Measurements from ENCODE around the gene FCN2.

FCN2 gene

DNA sequence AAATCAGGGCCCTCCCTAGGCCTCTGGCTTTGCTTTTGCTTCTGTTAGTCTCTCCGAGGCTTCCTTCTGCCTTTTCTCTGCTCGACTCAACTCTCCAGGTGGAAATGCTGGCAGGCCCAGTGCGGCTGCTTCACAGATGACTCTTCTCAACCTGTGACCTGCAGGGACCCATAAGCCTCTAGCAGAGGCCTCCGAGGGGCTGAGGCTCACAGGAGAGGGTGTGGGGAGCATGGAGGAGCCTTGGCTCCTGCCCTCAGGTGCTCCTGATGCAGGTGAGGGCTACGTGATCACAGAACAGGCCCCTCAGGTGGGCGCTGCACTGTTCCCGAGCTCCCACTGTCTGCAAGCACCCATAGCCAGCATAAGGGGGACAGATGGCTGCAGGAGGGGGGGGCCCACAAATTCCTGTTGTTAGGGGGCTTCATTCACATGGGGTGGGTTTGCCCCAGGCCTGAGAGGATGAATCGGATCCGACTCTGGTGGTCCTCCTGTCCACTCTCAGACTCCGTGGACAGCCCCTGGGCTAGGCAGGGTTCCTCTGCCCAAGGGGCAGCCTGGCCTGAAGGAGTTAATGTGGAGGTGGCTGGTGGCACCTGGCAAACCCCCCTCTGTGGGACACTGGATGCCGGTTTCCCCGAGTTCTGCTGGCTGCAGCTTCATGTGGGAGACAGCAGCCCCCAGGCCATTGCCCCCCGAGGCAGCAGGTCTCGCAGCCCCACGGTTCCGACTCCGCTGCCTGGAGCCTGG lies 10.9 kb upstream of the FCN2 start:
- no peak for DNase-seq

DNA sequence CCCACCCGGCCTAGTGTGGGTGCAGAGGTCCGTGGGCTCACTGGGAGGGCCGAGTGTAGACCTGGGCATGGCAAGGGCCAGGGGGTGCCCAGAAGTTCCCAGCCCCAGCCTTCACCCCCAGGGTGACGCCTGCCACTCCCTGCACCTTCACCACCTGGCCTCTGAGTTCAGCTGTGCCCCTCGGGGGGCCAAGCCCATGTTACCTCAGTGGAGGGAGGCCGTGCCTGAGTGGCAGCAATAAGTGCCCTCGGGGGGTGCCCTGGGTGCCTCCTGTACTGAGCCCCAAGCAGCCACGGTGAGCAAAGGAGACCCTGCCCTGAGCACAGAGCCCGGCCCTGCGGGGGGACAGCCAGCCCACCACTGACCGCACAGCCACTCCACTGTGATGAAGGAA lies 10.3 kb upstream of the FCN2 start:
- no peak for DNase-seq

DNA sequence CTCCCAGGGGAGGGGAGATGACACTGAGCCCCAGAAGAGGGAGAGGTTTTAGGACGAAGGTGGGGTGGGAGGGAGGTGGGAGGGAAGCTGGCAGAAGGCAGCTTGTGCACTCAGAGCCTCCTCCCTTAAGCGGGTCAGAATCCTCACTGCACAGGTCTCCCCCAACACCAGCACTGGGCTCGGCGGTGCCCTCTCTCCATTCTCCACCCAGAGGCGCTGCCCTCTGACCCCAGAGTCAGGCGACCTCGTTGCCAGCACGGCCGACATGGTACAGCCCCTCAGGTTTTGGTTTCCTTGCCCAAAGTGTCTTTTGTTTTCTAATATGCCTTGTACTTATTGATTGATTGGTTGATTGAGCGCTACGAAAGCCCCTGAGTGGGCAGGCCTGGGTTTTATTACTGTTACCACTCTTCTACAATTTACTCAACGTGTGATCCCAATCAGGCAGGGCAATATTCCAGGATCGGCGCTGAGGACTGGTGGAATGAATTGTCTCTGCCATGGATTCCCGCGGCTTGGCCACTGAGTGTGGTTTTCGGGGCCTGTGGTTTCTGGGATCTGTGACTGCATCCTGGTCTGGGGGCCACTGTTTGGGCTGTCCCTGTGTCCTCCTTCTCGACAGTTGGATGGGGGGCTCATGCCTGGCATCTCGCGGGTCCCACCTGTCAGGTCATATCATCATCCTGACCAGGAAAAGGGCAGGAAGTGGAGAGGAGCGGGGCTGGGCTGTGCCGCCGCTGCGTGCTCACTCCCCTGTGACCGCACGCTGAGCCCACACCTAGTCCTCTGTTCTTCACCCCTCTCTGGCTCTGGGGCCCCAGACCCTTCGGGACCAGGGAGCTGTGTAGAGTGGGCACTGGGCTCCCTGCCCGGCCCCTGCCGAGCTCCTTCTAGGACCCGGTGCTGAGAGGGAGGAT lies 9.6 kb upstream of the FCN2 start:
- no peak for DNase-seq

DNA sequence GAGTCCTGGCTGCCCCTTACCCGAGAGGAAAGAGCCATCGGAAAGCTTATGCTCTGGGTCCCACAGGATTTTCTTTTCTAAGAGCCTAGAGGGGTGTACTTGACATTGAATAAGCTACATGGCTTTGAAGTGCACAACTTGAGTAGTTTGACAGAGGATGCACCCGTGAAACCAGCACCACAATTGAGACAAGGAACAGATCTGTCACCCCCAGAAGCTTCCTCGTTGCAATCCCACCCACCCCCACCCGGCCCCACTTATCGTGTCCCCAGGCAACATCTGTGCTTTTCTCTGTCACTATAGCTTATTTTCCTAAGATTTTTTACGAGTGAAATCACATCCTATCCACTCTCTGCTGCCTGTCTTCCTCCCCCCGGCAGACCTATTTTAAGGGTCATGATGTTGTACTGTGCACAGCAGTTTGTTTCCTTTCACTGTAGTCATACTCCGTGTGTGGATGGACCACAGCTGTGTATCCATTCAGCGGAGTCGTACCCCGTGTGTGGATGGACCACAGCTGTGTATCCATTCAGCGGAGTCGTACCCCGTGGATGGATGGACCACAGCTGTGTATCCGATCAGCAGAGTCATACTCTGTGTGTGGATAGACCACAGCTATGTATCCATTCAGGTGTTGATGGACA lies 8.8 kb upstream of the FCN2 start:
- no peak for DNase-seq

DNA sequence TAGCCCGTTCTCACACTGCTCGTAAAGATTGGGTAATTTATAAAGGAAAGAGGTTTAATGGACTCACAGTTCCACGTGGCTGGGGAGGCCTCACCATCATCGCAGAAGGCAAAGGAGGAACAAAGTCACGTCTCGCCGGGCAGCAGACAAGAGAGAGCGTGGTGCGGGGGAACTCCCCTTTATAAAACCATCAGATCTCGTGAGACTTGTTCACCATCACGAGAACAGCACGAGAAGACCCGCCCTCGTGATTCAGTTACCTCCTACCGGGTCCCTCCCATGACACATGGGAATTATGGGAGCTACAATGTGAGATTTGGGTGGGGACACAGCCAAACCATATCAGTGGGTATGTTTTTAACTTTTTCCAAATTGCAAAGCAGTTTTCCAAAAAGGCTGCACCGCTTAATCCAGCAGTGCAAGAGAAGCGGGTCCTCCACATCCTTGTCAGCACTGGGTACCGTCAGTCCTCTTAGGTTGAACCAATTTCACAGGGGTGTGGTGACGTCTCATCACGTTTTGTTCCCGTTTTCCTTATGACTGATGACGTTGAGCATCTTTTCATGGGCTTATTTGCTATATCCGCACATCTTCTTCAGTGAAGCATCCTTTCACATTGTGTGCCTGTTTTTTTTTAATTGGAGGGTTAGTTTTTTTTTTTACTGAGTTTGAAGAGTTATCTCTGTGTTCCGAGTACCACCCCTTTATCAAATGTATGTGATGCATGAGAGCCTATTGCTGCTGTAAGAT lies 8.0 kb upstream of the FCN2 start:
- DNase-seq = no peak

DNA sequence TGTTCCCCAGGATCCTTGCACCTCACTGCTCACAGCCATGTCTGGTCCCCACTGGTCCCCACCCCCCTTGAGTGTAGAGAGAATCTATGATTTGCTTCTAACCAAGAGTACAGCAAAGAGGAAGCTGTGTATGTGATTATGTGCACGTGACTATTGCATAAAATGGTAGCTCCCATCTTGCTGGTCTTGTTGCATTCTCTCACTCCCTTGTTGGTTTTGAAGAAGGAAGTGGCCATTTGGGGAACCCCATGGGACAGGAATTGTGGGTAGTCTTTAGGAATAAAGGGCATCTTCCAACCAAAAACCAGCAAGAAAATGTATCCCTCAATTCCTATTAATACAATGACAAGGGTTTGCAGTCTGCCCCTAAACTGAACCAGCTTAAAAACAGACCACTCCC lies 5.2 kb upstream of the FCN2 start:
- DNase-seq = no peak

DNA sequence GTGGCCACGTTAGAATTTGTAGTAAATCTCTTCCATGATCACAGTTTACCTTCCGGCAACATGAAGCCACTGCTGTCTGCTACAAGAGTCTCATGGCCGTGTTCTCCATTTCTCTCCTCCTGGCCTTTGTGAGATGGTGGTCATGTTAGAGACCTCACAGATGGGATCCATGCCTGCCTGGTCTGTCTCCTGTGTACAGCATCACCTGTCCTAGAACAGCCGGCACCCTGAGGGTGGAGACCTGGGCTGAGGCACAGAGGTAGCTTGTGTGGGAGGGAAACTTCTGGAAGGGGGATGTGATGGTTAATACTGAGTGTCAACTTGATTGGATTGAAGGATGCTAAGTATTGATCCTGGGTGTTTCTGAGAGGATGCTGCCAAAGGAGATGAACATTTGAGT lies 3.1 kb upstream of the FCN2 start:
- DNase-seq = no peak

DNA sequence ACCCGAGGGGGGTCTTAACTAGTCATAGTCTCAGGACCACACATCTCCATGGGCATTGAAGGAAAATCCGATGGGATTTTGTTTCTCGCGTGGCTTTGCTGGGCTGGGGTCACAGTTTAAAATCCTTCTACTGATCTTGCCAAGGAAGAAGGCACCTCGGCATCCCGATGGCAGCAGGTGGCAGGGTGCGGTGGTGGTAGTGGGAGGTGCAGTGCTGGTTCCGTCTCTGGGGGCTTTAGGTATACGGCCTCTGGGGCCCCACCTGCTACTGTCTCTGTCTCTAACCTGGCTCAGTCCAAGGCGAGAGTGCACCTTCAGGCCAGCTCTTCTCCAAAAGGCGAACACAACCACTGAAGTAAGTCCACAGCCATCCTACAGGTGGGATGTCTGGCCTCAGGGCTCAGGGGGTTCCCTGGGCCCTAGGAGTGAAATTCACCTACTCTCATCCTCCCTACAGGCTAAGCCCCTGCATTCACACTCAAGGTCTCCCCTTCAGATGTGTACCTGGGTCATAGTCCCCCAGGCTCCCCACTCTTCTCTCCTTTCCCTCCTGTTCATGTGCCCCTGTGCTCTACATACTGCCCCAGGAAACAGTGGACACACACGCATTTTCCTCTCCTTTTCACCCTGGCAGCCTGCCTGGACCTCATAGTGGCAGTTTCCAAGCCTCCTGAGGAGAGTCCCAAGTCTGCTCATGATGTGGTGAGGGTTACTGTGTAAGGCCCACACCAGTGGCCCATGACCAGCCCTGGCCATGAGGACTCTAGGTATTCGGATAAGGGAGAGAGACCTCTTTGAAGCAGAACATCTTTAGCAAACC lies 736 bp upstream of the FCN2 start:
- DNase-seq = no peak

DNA sequence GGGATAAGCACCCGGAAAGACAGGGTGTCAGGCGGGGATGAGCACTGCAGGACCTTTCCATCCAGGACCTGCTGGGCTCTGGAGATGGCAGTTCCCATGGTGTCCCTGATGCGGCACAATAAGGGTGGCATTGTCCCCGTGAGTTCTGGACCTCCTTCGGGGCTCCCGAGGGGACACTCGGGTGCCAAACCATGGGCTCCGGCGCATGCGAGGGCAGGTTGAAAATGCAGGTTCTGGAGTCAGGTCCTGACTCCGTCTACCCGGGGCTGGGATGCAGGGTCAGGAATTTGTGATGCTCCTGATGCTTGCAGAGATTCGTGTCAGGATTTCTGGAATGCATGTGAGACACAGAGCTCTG lies 682 bp downstream of the FCN2 start:
- DNase-seq = no peak

DNA sequence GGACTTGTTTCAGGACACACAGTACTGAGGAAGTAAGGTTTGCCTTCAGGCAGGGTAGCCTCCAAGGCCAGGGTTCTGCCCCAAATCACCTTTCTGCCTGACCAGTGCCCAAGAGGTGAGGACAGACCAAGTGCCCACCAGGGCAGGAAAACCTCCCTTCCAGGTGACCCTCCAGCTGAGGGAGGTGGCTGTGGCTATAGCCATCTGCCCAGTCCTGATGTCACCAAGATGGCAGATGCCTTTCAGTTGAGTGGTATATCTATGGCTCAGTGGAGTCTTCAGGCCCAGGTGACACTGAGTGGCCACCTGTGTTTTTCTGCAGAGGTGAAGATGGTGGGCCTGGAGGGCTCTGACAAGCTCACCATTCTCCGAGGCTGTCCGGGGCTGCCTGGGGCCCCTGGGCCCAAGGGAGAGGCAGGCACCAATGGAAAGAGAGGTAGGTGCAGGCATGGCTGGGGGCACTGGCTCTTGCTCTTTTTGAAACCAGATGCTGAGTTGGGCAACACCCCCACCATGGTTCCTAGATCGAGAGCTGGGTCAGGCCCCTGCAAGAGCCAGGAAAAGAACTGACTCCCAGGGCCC lies 1.7 kb downstream of the FCN2 start:
- DNase-seq = no peak

DNA sequence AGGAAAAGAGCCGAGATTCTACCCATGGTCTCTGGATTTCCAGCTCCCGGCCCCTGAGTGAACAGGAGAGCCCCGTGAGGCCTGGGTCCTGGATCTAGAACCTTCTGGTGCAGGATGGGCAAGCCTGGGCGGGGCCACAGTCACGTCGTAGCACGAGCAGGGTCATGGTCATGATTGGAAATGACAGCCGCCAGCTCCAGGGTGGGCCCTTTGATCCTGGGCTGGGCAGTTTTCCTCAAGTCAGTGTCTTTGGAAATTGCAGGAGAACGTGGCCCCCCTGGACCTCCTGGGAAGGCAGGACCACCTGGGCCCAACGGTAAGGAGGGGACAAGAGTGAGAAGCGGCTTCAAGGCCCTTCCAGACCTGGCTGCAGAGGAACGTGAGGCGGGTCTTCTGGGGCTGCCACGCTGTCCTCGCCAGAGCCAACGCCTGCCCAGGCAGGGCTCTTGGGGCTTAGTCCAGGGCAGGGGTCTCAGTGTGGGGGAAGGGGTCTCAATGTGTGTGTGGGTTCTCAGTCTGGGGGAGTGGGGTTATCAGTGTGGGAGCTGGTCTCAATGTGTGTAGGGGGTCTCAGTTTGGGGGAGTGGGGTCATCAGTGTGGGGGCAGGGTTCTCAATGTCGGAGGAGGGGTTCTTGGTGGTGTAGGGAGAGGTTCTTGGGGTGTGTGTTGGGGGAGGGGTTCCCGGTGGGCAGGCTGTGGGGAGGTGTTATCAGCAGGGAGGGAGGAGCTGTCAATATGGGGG lies 2.6 kb downstream of the FCN2 start:
- no peak for DNase-seq

DNA sequence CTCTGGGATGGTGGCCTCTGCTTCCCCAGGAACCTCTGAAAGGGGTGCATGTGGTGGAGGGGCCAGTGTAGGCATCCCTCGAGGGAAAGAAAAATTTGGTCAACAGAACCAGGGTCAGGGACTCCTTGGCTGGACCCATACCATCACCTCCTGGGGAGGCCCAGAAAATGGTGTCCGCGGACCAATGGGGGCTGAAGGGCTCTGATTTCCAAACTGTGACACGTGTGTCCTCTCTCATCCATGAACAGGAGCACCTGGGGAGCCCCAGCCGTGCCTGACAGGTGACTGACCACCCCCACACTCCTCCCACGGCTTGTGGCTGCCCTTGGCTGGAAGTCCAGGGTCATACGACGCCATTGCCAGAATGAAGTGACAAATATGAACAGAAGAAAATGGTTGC lies 3.9 kb downstream of the FCN2 start:
- no peak for DNase-seq

DNA sequence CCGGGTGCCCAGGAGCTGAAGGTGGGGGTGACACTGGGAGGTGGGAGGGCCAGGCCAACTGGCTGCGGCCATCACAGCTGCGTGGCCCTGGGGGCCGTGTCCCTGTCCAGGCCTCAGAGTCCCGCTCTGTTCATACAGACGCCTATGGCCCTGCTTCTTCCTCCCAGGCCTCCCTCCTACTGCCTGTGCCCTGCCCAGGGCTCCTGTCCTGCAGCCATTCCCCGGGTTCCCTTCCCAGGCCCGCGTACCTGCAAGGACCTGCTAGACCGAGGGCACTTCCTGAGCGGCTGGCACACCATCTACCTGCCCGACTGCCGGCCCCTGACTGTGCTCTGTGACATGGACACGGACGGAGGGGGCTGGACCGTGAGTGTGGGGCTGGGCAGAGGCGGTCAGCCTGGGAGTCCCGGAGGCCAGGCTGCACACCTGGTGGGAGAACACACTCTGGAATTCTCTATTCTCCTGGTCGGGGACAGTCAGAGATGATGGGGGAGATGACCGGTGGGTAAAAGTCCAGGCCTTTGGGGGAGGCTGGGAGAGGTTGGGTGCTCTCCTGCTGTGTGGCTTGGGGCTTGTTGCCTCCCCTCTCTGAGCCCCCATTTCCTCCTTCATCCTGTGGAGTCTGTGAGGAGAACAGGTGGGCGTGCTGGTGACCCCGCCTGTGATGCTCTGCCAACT lies 4.5 kb downstream of the FCN2 start:
- no peak for DNase-seq

DNA sequence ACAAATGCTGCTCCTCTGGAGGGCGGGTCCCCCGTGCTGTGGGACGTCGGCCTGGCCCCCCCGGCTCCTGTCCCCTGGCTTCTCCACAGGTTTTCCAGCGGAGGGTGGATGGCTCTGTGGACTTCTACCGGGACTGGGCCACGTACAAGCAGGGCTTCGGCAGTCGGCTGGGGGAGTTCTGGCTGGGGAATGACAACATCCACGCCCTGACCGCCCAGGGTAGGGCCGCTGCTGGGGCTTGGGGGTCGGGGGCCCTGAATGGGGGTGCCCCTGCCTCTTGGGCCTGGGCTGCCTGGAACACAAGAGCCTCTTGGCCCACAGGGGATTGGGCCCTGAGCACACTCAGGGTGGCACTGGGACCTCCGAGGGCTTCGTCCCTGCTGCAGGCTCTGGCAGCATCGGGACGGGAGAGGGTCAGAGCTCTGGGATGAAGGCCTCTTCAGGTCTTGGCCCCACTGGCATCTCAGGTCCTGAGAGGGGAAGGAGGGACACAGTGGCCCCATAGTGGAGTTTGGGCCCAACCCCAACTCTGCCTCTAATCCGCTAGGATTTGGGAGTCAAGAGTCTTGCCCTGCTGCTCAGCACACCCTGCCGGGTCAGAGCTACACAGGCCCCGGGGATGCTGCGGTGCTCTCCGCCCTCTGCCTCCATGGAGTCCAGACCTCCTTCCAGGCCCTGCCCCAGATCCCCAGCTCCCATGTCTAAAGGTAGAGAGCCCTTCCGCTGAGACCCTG lies 5.2 kb downstream of the FCN2 start:
- DNase-seq = no peak

DNA sequence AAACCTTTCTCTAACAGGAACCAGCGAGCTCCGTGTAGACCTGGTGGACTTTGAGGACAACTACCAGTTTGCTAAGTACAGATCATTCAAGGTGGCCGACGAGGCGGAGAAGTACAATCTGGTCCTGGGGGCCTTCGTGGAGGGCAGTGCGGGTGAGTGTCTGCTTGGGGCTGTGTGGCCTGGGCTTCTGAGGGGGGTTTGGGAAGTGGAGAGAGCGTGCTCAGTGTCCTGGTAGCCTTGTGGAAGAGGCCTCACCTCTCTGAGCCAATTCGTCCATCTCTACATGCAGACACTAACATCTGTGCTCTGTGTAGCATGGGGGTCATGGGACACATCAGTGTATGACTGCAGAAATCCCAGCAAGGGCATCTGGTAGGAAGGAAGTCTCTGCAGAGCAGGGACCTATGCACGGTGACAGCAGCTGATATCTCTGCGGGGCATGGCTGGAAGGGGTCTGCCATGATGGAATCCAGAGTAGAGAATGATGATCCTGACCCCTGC lies 5.9 kb downstream of the FCN2 start:
- no peak for DNase-seq

DNA sequence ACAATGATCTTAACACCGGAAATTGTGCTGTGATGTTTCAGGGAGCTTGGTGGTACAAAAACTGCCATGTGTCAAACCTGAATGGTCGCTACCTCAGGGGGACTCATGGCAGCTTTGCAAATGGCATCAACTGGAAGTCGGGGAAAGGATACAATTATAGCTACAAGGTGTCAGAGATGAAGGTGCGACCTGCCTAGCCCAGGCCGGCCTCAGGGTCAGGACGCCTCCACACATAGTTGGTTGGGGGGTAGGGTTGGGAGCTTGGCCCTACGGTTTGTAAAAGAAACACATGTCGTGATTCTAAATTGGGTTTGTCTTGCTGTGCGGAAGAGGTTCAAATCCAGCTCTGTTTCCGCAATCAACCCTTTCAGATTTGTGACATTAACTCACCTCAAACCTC lies 6.6 kb downstream of the FCN2 start:
- DNase-seq = no peak

DNA sequence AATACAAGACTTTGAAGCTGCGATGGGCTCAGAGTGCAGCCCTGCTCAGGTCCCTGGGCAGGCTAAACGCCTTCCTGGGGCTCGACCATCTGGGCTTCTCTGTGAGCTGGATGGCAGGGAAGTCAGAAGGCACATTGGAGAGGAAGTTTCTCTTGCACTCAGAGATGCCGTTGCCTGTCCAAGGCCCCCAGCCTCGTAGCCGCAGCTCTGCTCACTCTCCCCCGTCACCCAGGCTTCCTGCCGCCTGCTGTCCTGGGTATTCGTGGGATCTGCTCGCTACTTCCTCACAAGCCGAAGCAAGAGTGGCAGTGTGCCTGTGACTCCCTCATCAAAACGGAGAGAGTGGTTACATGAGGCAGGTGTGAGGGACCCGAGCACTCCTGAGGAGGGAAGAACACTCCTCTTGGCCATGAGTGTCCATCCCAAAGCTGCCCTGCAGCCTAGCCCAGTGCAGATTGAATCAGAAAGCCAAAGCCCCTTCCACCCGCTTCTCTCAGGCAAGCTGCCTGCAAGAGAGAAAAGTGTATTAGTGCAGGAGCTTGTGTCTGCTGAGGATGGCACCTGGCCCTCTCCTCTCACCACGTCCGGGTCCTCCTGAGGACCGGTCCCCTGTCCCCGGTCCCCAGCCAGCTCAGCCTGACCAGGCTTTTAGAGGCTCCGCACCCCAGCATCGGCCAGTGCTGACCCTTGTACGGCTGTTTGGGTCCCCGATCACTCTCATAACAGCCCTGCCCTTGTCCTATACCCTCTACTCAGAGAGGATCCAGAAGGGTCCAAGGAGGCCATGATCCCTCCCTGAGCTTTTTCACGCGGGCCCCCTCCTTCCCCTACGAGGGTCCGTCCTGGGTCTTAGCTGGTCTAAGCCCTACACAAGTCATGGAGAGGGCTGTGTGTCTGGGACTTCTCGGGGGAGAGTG lies 7.3 kb downstream of the FCN2 start:
- DNase-seq = no peak

DNA sequence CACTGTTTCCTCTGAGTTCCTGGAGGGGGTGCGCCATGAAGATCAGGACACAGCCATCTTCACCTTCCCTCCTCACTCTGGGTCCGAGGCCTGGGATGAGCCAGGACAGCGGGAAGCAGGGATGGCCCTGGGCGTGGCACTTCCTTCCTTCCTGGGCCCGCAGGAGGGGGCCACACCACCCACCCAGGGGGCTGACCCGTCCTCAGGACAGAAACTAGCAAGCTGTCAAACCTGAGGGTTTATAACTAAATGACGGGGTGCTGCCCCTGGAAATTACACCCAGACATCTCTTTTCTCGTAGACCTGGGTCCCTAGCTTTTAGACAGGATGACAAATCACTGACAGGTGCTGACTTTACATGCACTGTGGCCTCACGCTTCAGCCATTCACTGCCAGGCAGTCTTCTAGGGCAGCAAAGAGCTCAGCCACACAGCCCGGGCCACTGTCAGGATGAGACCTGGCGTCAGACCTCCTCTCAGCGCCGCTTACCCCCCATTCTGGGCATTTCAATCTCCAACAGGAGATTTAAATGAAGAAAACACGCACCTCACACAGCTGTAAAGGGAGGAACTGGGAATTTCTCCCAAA lies 8.1 kb downstream of the FCN2 start:
- no peak for DNase-seq
